HK-2 (cell line): ENCODE results near the gene PSMD3.
"Not testable (repeated sequence)": the region's sequence is repeated elsewhere in the genome, so short reads cannot be mapped to it uniquely, and the experiment has no call there.

Experiments used
- DNase-seq: peaks from one replicate; pipeline ENCODE4 v3.0.0-alpha.2; 2018; ENCODE audit not compliant: unreplicated experiment

The PSMD3 gene

GRCh38 chr17:39980351-39981206 is at the start of gene PSMD3:
PSMD3 (plus strand) TSS chr17:39980807; CDS start chr17:39980971, 164 bp downstream.
- peak; percentile 97 for DNase-seq

DNA sequence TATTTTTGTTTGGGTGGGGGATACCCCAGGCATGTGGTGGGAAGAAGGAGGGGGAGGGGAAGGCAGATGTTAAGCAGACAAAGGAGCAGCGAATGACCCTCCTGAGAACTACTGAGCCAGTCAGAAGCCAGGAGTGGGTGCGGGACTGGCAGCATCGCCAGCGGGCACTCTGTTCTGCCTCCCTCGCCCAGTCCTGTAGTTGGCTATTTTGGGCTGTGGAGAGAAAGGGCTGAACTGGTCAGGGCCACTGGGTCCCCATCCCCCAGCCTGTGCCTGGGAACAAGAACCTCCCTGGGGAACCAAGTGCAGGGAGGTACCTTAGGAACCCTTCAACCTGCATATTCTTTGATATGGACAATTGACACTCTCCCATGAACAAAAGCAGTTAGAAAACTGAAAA is 46.7 kb upstream of the PSMD3 start:
- no peak for DNase-seq

DNA sequence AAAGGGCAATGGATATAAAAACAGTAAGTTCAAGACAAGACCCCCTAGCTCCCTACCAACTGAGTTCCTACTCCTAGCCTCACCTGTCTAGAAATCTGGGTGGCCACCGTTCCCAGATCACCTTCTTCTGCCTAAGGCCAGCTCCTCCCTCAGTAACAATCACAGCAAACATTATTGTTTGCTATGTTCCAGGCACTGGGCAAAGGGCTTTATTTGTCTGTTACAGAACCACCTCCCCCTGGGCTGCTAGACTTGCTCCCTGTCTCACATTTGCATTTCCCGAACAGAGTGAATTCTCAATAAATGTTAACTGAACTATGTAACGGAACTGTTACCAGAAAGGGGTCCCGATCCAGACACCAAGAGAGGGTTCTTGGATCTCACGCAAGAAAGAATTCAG is 46.3 kb upstream of the PSMD3 start:
- no peak for DNase-seq

GRCh38 chr17:39935909-39936308 is 44.7 kb upstream of the PSMD3 start:
- DNase-seq, result no peak

- DNase-seq, result no peak
These were observed 43.2 kb upstream of the PSMD3 start for GRCh38 chr17:39937447-39937846.

GRCh38 chr17:39938140-39938869 is 42.3 kb upstream of the PSMD3 start:
- no peak for DNase-seq

DNA sequence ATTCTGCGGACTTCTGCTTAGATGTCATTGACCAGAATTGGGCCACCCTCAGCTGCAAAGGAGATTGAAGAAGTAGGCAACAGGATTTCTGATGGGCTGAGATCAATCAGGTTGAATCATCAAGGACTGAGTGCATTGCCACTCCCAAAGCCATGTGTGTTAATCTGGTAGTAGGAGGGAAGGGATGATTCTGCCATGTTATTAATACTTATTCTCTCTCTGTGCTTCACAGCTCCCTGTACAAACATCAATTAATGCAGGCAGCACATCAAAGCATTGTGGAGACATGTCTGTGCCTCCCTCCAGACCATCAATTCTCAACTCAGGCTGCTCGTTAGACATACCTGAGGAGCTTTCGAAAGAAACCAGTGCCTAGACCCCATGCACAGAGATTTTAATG is 41.5 kb upstream of the PSMD3 start:
- no peak for DNase-seq

DNA sequence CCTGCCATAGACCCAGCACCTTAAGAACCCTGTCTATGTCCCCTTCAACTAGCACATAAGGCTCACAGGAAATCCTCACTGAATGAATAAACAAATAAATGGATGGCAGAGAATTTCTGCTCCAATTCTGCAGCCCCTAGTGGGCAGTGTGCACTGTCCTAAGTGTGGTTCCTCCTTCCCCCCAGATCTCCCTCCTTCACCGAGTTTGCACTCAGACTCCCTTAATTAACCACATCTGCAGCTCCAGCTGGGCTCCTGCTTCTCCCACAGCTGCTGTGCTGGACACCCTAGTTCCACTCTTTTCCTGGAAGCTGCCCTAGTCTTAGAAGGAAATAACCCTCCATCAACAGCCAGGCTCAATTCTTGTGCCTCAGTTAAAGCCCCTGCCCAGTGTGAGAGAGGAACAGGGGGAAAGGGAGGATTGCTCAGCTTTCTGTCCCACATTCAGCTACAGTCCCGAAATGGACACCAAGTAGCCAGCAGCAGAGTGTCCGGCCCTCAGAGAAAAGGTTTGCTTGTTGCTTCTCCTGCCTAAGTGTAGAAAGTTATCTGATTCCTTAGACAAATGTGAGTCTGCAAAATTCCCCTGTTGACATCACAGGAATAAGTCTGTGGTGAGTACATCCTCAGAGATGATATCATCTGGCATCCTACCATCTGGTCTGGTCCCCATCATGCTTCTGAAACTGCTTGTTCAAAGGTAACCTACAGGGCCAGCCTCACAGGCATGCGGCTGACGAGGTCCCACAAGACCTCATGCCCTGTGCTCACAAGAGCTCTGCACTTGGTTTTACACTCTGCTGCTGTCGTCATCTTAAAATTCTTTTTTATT is 40.8 kb upstream of the PSMD3 start:
- no peak for DNase-seq

GRCh38 chr17:39943702-39944392 is 36.8 kb upstream of the PSMD3 start:
- no peak for DNase-seq

DNA sequence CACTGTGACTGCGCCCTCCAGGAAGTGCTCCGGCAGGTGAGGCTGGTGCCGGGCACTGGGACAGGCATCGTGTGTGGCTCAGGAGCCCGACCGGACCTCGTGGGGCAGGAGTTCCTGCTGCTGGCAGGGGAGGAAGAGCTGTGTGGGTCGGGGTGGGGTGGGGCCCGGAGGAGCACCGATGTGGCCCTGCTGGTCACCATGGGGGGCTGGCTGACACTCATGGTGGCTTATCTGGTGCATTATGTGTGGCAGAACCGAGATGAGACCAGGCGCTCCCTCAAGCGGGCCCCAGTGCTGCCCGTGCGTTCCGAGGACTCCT is 36.3 kb upstream of the PSMD3 start:
- DNase-seq, result no peak

GRCh38 chr17:39946551-39947330 is 33.9 kb upstream of the PSMD3 start:
- DNase-seq, result no peak

DNA sequence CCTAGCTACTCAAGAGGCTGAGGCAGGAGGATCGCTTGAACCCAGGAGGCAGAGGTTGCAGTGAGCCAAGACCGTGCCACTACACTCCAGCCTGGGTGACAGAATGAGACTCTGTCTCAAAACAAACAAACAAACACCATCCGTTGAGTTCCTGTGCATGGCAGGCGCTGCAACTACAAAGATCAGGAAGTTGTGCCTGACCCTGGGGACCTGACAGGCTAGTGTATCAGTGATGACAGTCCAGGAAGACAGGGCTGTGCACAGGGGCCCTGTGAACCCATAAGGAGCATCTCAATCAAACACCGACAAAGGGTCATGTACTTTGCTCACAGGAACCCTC is 32.1 kb upstream of the PSMD3 start:
- DNase-seq, result not testable (repeated sequence)

DNA sequence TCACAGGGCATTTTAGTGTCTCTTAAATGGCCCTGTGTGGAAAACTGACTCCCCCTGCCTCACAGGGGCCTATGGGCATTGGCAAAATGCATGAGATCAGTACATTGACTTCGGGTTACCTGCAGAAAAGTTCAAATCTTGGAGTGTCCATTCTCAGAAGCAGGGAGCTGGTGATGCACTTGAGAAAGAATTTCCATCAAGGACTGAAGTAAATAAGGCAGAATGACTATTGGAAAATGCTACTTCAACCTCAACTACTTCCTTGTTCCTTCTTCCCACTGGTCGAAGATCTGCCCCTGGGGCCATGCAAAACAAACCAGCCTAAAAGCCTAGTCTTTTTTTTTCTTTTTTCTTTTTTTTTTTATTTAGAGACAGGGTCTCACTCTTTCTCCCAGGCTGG is 31.6 kb upstream of the PSMD3 start:
- no peak for DNase-seq

DNA sequence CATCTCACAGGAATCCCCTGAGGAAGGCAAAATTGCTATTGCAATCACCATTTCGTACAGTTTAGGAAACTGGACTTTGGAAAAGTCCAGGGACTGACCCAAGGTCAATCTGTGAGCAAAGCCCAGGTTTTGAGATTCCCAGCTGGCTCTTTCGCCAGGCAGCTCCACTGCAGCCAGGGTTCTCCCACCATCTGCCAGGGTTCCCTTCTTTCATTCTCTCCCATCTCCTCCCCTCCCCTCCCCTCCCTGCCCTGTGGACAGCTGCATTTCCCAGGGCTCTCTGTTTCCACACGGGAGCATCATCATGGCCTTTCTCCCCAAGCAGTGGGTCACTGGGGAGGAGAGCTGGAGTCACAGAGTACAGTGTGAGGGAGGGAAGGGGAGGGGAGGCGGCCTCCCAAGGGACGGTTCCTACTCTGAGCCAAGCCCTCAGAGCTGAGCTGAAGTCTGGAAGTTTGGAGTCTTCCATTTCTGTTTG is 29.7 kb upstream of the PSMD3 start:
- no peak for DNase-seq

- no peak for DNase-seq
These were observed 28.5 kb upstream of the PSMD3 start for GRCh38 chr17:39951924-39952679.

DNA sequence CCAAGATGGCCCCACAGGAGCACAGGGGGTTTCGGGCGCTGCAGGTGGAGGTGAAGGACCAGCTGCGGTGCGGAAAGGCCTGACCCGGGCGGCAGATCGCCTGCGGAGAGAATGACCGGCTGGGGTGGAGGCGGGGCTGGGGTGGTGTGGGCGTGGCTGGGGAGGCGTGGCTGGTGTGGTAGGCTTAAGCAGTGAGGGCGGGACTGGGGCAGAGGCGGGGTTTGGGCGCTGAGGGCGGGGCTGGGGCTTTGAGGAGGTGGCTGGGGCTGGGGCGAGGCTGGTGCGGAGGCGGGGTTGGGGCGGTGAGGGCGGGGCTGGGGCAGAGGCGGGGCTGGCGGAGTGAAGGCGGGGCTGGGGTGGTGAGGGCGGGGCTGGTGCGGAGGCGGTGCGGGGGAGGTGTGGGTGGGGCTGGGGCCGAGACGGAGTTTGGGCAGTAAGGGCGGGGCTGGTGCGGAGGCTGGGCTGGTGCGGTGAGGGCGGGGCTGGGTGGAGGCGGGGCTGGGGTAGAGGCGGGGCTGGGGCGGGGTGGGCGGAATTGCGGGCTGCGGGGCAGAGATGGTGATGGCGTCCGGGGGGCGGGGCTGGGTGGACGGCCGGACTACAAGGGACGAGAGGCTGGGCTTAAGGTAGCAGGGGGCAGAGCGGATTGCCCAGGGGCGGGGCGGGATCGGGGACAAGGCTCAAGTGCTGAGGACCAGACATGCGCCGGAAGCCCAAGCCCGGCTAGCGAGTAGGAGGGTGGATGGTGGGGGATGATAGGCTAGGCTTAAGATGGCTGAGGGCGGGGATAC is 27.7 kb upstream of the PSMD3 start:
- DNase-seq, result peak; percentile 99

DNA sequence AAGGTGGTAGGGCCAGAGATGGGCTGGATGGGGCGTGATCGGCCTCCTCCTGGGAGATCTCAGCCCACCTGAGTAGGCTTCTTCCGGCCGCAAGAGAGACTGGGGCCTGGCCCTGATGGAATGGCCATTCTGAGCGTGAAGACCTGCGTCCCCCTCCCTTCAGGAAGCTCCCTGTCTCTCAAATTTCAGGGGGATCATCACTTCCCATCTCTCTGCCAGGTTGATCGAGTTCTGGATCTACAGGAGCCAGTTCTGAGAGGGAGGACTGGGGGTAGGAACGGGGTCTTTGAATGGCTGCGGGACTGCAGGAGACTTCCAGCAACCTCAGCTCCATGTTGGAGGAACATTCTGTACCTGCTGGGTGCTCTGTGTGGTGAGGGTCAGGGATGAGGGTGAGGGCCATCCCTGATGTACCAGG is 27.1 kb upstream of the PSMD3 start:
- no peak for DNase-seq

DNA sequence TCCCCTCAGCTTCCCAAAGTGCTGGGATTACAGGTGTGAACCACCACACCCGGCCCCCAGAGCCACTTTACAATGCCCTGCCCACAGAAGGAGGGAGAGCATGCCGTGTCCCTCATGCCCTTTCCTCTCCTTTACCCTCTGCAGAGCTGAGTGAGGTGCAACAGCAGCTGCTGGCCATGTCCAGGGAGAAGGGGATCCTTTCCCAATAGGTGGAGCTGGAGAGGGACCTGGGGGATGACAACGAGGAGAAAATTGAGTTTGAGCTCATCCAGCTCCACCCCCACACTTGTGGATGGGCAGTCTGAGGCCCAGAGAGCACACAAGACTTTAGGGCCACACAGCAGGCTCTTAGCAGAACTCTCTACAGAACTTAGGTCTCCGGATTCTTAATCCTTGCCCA is 25.7 kb upstream of the PSMD3 start:
- DNase-seq, result no peak

DNA sequence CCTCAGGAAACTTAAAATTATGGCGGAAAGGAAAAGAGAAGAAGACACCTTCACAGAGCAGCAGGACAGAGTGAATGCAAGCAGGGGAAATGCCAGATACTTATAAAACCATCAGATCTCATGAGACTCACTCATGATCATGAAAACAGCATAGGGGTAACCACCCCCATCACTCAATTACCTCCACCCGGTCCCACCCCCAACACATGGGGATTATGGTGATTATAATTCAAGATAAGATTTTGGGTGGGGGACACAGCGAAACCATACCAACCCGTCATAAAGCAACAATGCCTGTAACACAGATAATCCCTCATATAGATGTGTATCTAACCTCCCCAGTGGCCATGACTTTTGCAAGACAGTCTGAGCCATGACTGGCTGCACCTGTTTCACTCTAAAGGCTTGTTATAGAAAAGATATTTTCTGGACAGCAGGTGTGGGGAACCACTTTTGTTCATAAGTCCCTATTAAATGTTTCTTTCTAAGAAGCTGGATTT is 24.8 kb upstream of the PSMD3 start:
- no peak for DNase-seq
